Measurements from ENCODE around the gene ARHGEF40.
"Not testable (repeated sequence)": the region's sequence is repeated elsewhere in the genome, so short reads cannot be mapped to it uniquely, and the experiment has no call there.

ARHGEF40 gene

DNA sequence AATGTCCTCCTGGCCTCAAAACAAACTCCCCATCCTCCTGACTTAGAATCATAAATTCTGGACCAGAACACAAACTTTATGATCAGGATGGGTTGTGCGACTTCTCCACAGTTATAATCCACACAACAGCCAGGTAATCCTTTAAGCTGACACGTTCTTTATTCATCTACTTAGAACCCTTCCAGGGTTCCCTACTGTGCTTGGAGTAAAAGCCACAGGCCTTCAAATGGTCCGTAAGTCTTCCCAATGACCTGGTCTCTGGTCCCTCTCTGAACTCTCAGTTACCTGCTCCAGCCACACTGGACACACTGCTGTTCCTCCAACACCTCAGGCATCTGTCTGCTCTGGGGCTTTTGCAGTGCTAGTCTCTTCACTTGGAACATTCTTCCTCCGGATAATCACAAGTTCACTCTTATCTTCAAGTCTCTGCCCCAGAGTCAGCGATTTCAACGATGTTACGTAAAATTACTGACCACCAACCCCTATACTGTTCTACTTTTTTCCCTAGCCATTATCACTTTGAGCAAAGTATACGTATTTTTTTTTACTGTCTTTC lies 29.7 kb upstream of the ARHGEF40 start:
- no peak for FAIRE-seq

DNA sequence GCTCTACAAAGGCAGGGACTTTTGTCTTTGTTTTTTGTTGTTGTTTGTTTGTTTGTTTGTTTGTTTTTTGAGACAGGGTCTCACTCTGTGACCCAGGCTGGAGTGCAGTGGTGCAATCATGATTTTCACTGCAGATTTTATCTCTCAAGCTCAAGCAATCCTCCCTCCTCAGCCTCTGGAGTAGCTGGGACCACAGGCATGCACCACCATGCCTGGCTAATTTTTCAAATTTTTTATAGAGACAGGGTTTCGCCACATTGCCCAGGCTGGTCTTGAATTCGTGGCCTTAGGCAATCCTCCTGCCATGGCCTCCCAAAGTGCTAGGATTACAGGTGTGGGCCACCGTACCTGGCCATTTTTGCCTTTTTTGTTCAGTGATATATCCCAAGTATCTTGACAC lies 29.2 kb upstream of the ARHGEF40 start:
- not testable (repeated sequence) for FAIRE-seq

- no peak for FAIRE-seq
Measured at GRCh38 chr14:21041676-21042433, 28.2 kb upstream of the ARHGEF40 start, which contains the start of gene RNASE7. TSS of gene RNASE7 (plus strand) at chr14:21042362. CDS start at chr14:21042993, 631 bp downstream.

DNA sequence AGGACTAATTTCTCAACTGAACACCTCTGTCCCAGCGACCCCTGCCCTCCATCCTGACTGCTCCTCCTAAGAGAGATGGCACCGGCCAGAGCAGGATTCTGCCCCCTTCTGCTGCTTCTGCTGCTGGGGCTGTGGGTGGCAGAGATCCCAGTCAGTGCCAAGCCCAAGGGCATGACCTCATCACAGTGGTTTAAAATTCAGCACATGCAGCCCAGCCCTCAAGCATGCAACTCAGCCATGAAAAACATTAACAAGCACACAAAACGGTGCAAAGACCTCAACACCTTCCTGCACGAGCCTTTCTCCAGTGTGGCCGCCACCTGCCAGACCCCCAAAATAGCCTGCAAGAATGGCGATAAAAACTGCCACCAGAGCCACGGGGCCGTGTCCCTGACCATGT lies 27.2 kb upstream of the ARHGEF40 start:
- FAIRE-seq = no peak

GRCh38 chr14:21043387-21043973 lies 26.6 kb upstream of the ARHGEF40 start:
- no peak for FAIRE-seq

DNA sequence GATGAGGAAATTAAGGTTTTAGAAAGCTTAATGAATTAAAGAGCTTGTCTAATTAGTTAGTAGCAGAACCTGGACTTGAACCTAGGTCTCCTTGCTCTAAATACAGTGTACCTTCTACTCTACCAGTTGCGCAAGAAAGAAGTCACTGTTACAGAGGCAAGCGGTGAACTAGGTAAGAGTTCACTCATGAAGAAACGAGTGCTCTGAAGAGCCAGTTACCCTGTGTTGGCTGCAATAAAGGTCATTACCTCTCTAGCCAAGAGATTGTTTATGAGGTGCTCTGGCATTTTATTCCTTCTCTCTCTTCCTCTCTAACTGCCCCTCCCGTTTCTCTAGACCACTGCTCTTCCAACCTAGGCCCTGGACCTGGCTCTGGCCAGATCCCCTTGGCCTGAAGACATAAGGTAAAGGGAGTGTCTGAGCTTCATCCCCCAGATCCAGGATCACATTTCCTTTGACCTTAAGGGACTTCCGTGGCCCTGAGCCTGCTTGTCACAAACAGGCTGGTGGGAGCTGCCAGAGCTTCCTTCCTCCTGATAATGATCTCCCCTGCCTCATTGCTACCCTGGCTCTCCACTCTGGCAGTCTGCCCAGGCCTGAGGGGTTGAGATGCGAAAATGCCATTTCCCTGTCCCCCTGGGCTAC lies 26.0 kb upstream of the ARHGEF40 start:
- no peak for FAIRE-seq

DNA sequence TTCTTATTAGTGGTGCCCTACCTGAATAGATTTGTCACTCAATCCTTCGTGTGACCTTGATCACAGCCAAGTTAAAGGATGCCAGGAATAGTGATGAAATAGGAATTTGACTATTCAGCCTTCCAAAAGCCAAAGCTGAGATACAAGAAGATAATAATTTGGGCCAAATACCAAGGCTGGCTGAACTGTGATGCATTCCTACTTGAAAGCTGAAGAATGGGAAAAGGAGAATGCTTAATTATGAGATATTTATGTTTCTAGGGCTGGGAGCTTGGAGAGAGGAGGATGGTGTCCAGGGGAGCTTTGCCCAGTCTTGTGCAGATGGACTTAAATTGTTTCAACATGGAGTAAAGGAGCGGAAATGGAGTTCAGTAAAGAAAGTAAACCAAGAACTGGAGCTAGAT lies 22.7 kb upstream of the ARHGEF40 start:
- FAIRE-seq = no peak

DNA sequence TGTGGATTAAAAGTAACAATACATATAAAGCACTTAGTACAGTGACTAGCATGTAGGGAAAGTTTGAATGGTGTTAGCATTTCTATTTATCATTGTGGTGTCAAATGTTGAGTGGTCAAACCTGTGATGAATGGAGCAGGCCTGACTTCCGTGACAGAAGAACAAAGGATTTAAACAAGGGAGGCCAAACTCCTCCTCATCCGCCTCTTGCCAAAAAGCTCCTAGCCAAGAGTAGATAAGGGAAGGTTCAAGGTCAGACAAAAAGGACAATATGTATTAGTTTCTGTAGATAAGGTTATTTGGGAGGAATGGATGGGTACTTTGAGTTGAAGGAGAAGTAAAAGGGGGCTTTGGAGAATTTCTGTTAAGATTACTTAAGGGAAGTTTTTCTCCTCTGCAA lies 21.5 kb upstream of the ARHGEF40 start:
- FAIRE-seq = no peak

- FAIRE-seq = no peak
Measured at GRCh38 chr14:21049271-21049673, 20.8 kb upstream of the ARHGEF40 start.

DNA sequence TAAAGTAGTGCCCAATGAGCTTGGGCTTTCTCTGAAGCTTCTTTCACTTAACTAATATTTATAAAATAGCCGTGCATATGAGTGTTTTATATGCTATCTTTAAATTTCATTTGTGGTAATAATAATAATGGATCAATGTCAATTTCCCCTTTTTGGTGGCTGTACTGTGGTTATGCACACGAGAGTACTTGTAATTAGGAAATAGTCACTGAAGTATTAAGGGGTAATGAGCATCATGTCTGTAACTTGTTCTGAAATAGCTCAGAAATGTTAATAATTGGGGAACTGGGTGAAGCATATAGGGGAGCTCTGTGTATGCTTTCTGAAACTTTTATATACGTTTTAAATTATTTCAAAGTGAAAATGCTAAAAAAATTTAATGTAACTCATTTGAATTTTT lies 19.5 kb upstream of the ARHGEF40 start:
- no peak for FAIRE-seq

DNA sequence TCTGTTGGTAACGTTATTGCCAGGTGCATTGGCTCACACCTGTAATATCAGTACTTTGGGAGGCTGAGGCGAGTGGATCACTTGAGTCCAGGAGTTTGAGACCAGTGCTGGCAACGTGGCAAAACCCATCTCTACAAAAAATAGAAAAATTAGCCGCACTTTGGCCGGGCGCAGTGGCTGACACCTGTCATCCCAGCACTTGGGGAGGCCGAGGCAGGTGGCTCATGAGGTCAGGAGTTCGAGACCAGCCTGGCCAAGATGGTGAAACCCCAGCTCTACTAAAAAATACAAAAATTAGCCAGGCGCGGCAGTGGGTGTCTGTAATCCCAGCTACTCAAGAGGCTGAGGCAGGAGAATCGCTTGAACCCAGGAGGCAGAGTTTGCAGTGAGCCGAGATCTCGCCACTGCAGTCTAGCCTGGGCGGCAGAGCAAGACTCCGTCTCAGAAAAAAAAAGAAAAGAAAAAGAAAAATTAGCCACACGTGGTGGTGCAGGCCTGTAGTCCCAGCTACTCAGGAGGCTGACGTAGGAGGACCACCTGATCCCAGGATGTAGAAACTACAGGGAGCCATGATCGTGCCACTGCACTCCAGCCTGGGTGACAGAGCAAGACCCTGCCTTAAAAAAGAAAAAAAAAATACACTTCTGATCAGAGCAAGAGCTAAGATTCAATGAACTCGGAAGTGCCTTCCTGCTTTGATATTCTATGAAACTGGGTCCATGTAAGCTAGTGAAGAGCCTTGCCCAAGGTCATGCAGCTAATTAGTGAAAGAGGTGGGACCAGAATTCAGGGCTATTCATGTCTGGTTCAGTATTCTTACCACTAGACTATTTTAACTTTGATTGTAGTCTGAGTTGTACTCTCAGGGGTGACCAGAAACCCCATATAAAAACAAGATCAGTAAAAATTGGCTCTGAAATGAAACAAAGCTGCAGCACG lies 16.7 kb upstream of the ARHGEF40 start:
- FAIRE-seq = no peak

GRCh38 chr14:21054123-21054767 lies 15.9 kb upstream of the ARHGEF40 start:
- no peak for FAIRE-seq

GRCh38 chr14:21054768-21055145 lies 15.3 kb upstream of the ARHGEF40 start:
- no peak for FAIRE-seq

DNA sequence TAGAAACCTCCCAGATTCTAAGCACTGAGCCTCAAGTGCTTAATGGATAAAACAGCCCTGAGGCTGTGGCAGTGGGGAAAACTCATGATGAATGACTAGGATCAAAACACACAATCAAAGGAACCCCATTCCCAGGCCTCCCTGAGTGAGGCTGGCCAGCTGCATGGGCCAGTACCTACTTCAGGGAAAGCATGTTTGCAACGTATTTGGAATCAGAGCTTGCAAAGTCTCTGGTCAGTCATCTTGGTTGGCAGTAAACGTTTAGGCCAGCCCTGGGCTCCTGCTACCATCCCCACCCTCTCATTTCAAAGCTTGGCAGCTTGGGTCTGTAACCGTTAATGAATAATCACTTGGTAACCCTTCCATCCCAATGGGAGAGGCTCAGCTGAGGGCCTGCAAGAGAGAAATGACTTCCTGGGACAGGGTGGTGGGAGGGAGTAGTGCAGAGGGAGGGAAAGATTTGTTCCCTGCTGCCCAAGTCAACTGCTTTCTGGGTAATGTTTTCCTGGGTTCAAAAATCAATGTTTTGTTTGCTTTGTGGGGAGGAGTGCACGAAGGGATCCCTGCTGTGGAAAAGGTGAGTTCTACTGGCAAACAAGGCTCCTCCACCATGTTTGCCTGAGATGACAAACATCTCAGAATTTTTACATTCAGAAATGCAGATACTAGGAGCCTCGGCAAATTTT lies 14.5 kb upstream of the ARHGEF40 start:
- FAIRE-seq = no peak

- no peak for FAIRE-seq
Measured at GRCh38 chr14:21056520-21057163, 13.5 kb upstream of the ARHGEF40 start.

DNA sequence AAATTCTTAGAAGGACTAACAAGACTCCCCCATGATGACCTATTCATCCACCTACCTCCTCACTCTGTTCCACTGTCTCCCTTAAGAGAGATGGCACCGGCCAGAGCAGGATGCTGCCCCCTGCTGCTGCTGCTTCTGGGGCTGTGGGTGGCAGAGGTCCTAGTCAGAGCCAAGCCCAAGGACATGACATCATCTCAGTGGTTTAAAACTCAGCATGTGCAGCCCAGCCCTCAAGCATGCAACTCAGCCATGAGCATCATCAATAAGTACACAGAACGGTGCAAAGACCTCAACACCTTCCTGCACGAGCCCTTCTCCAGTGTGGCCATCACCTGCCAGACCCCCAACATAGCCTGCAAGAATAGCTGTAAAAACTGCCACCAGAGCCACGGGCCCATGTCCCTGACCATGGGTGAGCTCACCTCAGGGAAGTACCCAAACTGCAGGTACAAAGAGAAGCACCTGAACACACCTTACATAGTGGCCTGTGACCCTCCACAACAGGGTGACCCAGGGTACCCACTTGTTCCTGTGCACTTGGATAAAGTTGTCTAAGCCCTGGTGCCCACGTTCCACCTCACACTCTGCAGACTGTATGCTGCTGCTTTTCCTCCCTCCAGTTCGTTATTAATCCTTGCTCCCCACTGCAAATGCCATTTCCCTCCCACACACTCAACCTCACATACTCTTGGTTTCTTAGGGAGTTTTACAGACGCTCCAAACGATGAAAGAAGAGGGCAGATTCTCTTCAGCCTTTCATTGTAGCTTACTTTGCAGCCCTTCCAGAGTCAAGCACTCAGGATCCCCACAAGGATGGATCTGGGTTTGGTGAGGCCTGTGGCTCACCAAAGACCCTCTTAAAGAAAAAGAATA lies 12.1 kb upstream of the ARHGEF40 start, which contains the start of gene RNASE8:
Gene RNASE8 (plus strand): TSS at position 20 of the 873 bp plus-strand sequence. CDS start 71 bp downstream, at position 91.
- FAIRE-seq = no peak

GRCh38 chr14:21058903-21059302 lies 11.2 kb upstream of the ARHGEF40 start:
- FAIRE-seq = no peak

GRCh38 chr14:21059842-21060613 lies 10.1 kb upstream of the ARHGEF40 start:
- no peak for FAIRE-seq

Measured in G401.6 (cell line).